NOMO-1 (cell line): ENCODE measurements around the gene IARS2.
"Not testable (repeated sequence)": the region's sequence is repeated elsewhere in the genome, so short reads cannot be mapped to it uniquely, and the experiment has no call there.

ENCODE experiments used
- DNase-seq, 2 experiments: peaks; one replicate each; lab custom pipeline; 2025; ENCODE audit not compliant: unreplicated experiment in 2 of 2; lab: John Stamatoyannopoulos, UW

Gene IARS2

DNA sequence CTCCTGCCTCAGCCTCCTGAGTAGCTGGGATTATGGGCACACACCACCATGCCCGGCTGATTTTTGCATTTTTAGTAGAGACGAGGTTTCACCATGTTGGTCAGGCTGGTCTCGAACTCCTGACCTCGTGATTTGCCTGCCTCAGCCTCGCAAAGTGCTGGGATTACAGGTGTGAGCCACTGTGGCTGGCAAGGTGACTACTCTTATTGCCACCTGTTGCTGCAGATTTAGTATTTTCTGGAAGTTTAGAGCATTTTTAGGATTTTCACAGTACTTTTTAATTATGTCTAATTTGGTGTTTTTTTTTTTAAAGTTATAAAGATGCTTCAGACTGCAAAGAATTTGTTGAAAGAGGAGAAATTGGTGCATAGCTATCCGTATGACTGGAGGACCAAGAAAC is 16.5 kb downstream of the IARS2 start:
- DNase-seq, result not testable (repeated sequence)

DNA sequence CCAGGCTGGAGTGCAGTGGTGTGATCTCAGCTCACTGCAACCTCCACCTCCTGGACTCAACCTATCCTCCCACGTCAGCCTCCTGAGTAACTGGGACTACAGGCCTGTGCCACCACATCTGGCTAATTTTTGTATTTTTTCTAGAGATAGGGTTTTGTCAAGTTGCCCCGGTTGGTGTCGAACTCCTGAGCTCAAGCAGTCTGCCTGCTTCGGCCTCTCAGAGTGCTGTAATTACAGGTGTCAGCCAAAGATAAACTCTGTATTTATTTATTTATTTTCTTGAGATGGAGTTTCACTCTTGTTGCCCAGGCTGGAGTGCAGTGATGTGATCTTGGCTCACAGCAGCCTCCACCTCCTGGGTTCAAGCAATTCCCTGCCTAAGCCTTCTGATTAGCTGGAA is 18.7 kb downstream of the IARS2 start:
- DNase-seq, result not testable (repeated sequence)

DNA sequence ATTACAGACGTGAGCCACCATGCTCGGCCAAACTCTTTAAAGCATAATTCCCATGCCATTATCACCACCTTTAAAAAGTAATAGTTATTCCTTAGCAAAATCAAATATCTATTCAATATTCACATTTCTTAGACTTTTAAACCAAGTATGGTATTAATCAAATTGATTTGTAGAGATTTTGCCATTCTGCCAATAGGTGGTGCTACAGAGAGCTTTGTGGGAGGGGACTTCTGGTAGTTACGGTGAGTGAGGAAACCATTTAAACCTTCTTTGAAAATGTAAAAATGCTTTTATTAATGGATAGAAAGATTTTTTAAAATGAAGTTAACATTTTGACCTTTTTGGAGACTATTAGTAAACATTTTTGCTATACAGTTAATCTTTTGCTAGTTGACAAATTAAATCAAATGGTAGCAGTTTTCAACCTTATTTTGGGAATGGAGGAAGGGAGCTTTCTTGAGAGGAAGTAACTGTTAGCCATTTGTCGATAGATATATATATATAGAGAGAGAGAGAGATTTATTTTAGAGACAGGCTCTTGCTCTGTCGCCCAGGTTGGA is 19.3 kb downstream of the IARS2 start:
- DNase-seq, result peak in 1 of 2 experiments; percentile 16

DNA sequence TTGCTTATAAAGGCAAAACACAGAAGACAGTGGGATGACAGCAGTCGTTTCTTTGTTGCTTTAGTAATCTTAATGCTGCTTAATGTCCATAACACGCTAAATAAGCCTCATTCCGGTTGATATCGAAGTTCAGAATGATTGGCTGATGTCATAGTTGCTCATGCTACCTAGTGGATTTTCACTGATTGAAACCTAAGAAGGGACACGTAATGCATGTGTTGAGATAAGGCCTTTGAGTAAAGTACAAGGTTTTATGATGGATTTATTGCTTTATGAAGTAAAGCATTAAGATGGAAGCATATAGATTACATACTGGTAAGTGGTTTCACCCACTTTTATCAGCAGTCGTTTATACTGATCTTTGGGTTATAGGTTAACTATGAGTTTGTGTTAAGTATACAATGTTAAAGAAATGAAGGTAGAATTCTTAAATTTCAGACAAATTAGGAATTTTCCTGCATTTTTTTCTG is 25.1 kb downstream of the IARS2 start:
- no peak for DNase-seq

DNA sequence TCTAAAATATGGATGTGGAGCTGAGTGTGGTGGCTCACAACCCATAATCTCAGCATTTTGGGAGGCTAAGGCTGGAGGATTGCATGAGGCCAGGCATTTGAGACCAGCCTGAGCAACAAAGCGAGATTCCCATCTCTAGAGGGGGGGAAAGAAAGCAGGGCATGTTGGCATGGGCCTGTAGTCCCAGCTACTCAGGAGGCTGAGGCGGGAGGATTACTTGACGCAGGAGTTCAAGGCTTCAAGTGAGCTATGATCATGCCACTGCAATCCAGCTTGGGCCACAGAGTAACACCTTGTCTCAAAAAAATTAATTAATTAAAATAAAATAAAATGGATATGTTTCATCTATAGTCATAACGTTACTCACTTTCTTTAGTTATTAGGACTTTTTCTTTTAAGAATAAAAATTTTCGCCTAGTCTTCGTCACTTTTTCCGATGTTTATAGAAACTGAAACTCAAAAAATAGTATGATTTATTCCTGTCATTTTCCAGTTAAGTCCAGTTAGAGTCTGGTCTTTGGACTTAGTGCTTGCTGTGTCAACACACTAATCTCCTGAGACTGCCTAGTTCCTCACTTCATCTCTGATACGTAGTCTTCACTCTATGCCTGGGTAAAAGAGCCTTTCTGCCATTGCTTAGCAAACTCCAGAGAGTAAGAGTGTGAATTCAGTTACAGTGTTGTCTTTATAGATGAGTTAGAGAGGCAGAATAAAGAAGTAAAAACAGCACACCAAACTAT is 28.0 kb downstream of the IARS2 start:
- no peak for DNase-seq

DNA sequence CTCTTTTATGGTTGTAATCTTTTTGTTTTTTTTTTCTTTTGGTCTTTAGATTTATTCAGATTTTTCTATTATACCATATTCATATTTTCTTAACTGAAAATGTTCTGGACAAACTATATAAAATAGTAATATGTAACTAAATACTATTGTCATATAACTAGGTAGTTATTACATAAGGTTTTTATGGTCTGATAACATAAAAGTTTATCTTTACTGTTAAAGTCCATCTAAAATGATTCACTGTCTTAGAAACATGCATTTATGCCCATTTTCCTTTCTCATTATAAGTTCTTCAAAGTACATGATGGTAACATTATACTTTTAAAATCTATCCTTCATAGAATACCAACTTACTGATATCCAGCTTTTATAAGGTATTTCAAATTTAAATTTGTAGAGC is 29.1 kb downstream of the IARS2 start:
- DNase-seq, result no peak

DNA sequence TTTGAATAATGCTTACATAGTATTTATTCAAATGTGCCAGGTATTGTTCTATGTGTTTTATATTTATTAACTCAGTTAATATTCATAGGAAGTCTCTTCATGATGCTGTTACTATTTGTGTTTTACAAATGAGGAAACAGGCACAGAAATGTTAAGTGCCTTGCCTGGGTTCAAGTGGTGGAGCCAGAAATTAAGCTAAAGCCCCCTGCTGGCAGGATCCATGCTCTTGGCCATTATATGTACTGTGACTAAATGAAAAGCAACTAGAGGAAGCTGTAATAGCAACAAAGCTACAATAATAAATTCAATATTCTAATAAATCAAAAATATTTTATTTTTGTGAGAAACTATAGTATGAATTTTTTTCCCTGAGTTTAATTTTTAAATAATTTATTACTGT is 30.0 kb downstream of the IARS2 start:
- no peak for DNase-seq

DNA sequence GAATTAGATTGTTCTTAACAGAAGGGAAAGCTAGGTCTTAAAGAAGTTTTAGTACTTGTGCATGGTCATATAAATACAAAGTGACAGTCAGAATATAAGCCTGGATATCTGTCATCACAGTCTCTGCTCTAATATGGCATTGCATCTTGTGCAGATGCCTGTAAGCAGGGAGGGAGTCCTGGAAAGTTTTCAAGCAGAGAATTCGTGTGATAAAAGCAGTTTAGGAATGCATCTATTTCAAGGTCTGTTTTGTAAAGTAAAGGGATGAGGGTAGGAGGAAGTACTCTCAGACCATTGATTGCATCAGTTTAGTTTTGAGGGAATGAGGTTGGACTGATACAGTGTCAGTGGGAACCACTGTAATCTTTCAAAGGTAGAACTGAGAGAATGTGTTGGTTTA is 30.6 kb downstream of the IARS2 start:
- peak in 1 of 2 experiments; percentile 9 for DNase-seq

DNA sequence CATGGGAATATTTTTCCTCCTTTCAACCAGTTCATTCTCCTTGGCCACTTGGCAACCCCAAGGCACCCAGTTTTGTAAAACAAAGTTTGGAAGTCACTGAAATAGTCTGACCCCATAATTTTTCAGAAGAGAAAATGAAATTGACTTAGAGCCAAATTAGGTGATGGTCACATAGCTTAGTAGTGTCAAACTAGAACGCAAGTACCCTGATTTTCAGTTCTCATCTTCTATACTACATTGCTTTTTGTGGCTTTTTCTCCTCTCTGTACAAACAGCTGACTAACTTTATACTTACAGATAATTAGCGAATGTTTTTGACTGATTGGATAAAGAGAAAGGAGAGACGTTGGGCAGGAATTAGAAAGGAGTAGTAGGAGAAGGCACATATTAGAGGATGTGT is 33.1 kb downstream of the IARS2 start:
- DNase-seq, result no peak

DNA sequence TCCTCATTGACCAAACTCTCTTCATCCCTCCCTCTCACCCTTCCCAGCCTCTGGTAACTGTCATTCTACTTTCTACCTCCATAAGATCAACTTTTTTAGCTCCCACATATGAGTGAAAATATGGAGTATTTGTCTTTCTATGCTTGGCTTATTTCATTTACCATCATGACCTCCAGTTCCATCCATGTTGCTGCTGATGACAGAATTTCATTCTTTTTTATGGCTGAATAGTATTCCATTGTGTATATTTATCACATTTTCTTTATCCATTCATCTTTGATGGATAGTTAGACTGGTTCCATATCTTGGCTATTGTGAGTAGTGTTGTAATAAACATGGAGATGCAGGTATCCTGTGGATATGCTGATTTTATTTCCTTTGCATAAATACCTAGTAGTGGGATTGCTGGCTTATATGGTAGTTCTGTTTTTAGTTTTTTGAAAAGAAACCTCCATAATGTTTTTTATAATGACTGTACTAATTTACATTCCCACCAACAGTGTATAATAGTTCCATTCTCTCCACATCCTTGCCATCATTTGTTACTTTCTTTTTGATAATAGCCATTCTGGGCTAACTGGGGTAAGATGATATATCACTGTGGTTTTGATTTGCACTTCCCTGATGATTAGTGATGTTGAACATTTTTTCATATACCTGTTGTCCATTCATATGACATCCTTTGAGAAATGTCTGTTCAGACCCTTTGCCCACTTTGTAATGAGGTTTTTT is 35.7 kb downstream of the IARS2 start:
- no peak for DNase-seq

DNA sequence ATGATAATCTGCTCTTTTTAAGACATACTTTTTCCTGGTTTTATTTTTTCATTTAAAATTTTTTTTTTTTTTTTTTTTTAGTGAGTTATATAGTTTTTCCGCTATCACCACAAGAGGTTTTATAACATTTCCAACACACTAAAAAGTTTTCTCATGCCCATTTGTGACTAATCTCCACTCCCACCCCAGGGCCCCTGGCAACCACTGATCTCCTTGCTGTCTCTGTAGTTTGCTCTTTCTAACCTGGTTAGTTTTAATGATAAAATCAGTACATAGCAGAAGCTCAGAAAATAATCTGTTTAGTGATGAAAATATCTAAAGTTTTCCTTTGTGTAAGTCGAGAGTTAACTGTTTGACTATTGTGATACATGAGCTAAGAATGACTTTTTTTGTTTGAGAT is 41.8 kb downstream of the IARS2 start:
- DNase-seq, result no peak

DNA sequence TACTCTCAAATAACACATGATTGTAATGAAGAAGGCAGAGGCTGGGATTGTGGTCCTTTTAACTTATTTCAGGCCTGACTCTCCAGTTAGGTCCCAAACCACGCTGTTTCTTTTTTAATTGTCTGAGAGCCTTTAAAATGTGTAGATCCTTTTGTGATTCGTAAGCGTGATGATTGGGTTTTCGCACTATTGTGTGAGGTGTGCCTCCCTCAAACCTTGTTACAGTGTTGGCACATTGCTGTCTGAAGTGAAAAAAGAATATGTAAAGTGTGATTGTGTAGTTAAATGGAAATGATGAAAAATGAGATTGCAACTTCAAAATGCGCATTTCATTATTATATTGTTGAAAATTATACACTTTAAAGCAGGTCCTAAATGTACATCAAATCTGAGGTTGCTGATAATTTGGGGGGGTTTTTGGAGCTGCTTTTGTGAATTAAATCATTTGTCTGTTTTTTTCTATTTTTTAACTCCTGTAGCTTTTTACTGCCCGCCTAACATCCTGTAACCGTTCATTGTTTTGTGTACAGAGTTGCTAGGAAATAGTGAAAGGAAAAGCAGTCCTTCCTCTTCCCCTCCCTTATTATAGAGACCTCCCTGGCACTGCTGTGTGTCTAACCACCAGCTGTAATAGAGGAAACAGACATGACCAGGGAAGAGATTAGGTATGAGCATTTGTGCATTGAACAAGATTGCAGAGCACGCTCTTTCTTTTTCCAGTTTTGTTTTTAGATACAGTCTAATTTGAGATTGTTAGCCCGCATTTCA is 43.3 kb downstream of the IARS2 start:
- no peak for DNase-seq

DNA sequence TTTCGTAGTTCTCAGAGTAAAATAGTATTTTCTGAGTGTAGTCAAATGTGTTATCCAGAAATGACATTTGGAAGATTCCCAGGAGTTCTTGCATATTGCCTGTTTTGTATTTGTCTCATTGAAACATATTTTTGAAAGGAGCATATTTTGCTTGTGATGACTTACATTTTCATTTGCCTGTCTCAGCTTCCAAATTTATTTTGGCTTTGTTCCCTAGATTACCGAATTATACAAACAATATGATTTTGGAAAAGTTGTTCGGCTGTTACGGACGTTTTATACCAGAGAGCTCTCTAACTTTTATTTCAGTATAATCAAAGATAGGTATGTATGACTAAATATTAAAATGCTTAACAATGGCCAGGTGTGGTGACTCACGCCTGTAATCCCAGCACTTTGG is 46.0 kb downstream of the IARS2 start:
- no peak for DNase-seq

DNA sequence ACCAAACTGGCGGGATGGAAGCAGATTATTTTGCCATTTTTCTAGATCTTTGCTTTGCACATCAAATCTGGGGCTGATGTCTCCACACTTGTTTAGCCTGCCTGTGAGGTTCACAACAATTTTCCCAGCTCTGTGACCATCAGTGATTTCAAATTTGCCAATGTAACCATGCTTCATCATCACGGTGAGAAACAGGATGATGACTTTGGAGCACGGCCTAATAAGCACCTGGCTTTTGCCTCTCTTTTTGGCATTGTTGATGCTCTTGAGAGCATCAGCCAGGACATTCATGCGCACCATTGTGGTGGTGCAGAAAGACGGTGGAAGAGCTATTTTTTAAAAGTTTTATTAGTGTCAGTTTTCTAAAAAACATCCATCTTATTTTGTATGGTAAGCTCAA is 50.1 kb downstream of the IARS2 start:
- DNase-seq, result no peak

DNA sequence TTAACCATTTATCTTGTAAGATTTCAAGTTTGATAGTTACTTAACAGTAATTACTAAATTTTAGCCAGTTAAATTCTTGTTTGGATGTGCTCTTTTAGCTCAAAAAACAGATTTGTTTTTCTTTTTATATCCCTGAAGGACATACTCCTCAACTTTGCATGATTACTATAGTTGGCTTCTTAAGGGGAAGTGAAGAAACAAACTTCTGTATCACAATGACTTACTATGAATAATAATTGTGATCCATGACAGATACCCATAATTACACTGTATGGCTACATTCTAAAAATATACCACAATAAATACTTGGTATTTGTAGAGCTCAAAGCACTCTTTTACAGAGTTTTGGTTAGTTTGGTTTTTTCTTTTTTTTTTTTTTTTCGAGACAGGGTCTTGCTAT is 55.8 kb downstream of the IARS2 start:
- DNase-seq, result peak in 1 of 2 experiments; percentile 12

DNA sequence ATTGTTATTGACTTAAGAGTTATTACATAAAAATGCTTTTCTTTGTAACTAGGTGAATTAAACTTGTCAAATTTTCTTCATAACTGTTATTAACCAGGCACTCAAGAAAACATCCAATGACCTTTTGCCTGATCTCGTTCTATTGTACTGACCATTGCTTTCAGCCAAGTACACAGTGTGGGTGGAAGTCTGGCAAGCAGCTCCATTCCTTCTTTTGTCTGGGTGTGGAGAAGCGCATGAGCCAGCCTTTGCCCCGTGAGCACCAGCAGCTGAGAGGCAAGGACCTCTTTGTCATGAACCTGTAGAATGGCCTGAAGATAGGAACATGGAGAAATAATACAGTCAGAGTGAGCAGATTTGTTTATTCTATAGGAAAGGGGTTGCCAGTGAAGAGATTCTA is 57.5 kb downstream of the IARS2 start:
- no peak for DNase-seq

DNA sequence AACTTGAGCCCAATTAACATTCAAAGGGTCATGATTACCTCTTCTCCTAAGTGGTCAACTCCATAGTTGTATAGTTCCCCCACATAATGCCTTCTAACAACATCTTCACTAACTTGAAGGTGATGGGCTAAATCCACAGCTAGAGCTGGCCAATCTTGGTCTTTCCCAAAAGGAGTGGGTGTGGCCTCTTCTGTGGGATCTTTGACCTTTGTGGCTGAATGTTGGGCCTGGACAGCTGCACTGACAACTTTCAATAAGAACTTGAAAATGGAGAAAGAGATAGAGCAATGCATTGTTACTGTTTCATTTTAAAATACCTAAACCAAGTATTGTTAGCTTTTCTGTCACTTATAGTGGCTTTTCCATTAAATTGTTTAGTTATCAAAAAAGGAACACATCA is 59.2 kb downstream of the IARS2 start:
- no peak for DNase-seq

DNA sequence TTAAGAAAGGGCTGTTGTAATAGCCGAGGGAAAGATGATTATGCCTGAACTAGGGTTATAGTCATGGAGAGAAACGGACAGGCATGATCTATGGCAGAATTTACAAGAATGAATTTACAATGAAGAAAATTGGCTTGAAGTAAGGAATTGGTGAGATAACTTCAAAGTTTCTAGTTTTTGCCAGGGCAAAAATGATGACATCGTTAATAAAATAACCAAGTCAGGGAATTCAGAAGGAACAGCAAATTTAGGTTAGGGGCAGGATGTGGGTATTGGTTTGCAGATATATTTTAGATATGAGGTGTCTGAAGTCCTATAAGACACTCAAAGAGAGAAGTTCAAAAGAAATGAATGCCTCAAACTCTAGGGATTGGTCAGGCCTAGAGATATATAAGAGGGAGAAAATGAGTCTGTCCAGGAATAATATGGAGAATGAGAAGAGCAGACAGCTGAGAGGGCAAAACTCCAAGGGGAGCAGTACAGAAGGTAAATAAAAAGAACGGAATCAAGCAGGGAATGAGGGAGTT is 62.8 kb downstream of the IARS2 start:
- DNase-seq, result no peak

DNA sequence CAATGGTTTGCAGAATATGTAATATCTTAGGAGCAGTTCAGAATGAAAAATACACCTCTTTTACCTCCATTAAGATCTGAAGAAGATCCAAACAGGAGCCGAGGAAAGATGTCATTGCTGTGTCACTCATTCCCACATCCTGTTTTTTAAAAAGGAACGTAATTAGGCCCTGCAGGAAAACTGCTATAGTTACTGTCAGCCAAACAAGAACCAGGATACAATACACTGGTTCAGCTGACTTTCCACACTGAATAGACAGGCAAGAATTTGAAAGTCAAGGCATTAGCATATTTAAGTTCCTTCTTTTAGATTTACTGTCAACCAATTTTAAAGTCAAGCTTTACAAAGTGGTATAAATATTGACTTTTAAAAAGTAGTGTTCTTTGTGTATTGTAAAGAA is 63.8 kb downstream of the IARS2 start:
- no peak for DNase-seq

DNA sequence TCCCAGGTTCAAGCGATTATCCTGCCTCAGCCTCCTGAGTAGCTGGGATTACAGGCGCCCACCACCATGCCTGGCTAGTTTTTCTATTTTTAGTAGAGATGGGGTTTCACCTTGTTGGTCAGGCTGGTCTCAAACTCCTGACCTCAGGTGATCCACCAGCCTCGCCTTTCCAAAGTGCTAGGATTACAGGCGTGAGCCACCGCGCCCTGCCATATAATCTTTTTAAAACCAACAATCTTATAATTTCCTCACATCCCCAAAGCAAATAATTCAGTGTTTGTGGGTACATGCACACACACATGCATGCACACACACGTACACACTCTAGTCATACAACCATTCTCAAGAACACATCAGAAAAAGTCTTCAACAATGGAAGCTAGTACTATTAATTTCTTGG is 64.6 kb downstream of the IARS2 start:
- not testable (repeated sequence) for DNase-seq

DNA sequence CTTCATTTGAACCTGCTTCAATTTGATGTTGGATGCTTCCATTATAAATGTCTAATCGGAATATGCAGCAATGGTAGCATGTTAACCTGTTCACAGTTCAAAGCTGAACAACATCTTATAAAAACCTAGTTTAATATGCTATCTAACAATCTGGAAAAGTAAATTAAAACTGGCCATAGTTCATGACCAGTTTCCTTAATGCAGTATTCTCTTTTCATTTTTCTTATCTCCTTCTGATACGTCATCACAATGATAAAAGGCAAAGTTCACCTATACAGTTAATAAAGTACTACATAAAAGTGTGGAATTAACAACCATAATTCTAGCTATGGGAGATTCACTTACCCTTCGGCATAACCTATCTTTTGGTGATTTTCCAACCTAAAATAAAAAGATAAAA is 65.1 kb downstream of the IARS2 start:
- DNase-seq, result no peak
